ENCODE measurements around the gene LPCAT3. TPM values are rescaled to one million over a fixed set of nuclear protein-coding genes. Genes with fewer than 3 reads are reported as not detected.

The LPCAT3 gene
- total RNA-seq, 1 donor from 2014 or later = 12.5 TPM

- Histone ChIP-seq H3K27me3 (ENCODE audit: control insufficient read depth, insufficient read depth, low read length) (no peaks in the 10 kb centered on the region), H3K4me3 (ENCODE audit: low read depth, low read length) (no peak overlapping the region), H3K36me3 (ENCODE audit: control insufficient read depth, insufficient read depth, low read length) (peaks cover 4% of the 10 kb centered on the region)
- no peak for DNase-seq (ENCODE audit: low read depth)
- TF ChIP-seq, protein P1, sequence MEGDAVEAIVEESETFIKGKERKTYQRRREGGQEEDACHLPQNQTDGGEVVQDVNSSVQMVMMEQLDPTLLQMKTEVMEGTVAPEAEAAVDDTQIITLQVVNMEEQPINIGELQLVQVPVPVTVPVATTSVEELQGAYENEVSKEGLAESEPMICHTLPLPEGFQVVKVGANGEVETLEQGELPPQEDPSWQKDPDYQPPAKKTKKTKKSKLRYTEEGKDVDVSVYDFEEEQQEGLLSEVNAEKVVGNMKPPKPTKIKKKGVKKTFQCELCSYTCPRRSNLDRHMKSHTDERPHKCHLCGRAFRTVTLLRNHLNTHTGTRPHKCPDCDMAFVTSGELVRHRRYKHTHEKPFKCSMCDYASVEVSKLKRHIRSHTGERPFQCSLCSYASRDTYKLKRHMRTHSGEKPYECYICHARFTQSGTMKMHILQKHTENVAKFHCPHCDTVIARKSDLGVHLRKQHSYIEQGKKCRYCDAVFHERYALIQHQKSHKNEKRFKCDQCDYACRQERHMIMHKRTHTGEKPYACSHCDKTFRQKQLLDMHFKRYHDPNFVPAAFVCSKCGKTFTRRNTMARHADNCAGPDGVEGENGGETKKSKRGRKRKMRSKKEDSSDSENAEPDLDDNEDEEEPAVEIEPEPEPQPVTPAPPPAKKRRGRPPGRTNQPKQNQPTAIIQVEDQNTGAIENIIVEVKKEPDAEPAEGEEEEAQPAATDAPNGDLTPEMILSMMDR (IDR thresholded peaks at IDR 0.05; ENCODE audit: insufficient read depth, low read length, poor library complexity, severe bottlenecking) = no peak
These were observed 38.8 kb downstream of the LPCAT3 start for GRCh38 chr12:6979453-6979852.

DNA sequence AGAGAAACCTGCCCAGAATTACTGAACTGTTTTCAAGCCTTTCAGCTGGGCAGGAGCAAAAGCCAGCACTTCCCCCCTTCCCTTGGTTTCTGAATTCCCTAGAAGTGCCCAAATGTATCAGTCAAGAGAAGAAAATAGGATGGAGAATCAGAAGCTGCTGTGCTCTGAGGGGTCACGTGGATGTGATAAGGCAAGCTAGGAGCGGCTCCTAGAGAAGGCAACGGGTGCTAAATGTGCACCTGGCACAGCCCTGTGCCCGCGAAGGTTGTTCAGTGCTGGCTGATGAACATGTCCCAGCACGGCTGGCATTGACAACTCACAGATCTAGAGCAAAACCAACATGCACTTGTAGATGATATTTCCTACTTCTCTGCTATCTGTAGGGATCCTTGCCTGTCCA is 39.3 kb downstream of the LPCAT3 start:
- TF ChIP-seq, protein P1 (IDR thresholded peaks at IDR 0.05; ENCODE audit: insufficient read depth, low read length, poor library complexity, severe bottlenecking) = no peak
- Histone ChIP-seq H3K36me3 (ENCODE audit: control insufficient read depth, insufficient read depth, low read length) (peaks cover 4% of the 10 kb centered on the region), H3K27me3 (ENCODE audit: control insufficient read depth, insufficient read depth, low read length) (no peaks in the 10 kb centered on the region), H3K4me3 (ENCODE audit: low read depth, low read length) (no peak overlapping the region)
- no peak for DNase-seq (ENCODE audit: low read depth)

GRCh38 chr12:6978611-6979011 is 39.7 kb downstream of the LPCAT3 start:
- Histone ChIP-seq H3K4me3 (ENCODE audit: low read depth, low read length) (no peak overlapping the region), H3K36me3 (ENCODE audit: control insufficient read depth, insufficient read depth, low read length) (peaks cover 4% of the 10 kb centered on the region), H3K27me3 (ENCODE audit: control insufficient read depth, insufficient read depth, low read length) (no peaks in the 10 kb centered on the region)
- TF ChIP-seq, protein P1 (IDR thresholded peaks at IDR 0.05; ENCODE audit: insufficient read depth, low read length, poor library complexity, severe bottlenecking) = no peak
- DNase-seq (ENCODE audit: low read depth) = no peak

GRCh38 chr12:6978188-6978587 is 40.1 kb downstream of the LPCAT3 start:
- no peaks in the 10 kb centered on the region for H3K27me3 ChIP-seq (ENCODE audit: control insufficient read depth, insufficient read depth, low read length)
- H3K36me3 ChIP-seq (ENCODE audit: control insufficient read depth, insufficient read depth, low read length) = peaks cover 4% of the 10 kb centered on the region
- TF ChIP-seq, protein P1 (IDR thresholded peaks at IDR 0.05; ENCODE audit: insufficient read depth, low read length, poor library complexity, severe bottlenecking) = no peak

GRCh38 chr12:6977653-6978052 is 40.6 kb downstream of the LPCAT3 start:
- DNase-seq (ENCODE audit: low read depth) = no peak
- no peaks in the 10 kb centered on the region for H3K27me3 ChIP-seq (ENCODE audit: control insufficient read depth, insufficient read depth, low read length)
- no peak overlapping the region for H3K4me3 ChIP-seq (ENCODE audit: low read depth, low read length)
- peaks cover 4% of the 10 kb centered on the region for H3K36me3 ChIP-seq (ENCODE audit: control insufficient read depth, insufficient read depth, low read length)
- TF ChIP-seq, protein P1 (IDR thresholded peaks at IDR 0.05; ENCODE audit: insufficient read depth, low read length, poor library complexity, severe bottlenecking) = no peak

More at GRCh38 chr12:6978188-6978587, 40.1 kb downstream of the LPCAT3 start:
- no peak overlapping the region for H3K4me3 ChIP-seq (ENCODE audit: low read depth, low read length)
- no peak for DNase-seq (ENCODE audit: low read depth)

- H3K27me3 ChIP-seq (ENCODE audit: control insufficient read depth, insufficient read depth, low read length) = no peaks in the 10 kb centered on the region
- no peak for DNase-seq (ENCODE audit: low read depth)
- H3K36me3 ChIP-seq (ENCODE audit: control insufficient read depth, insufficient read depth, low read length) = peaks cover 2% of the 10 kb centered on the region
- no peak overlapping the region for H3K4me3 ChIP-seq (ENCODE audit: low read depth, low read length)
- TF ChIP-seq, protein P1 (IDR thresholded peaks at IDR 0.05; ENCODE audit: insufficient read depth, low read length, poor library complexity, severe bottlenecking) = no peak
These were observed 42.8 kb downstream of the LPCAT3 start for GRCh38 chr12:6975297-6976032.
